ENCODE results near the gene SOD3.

Gene SOD3

DNA sequence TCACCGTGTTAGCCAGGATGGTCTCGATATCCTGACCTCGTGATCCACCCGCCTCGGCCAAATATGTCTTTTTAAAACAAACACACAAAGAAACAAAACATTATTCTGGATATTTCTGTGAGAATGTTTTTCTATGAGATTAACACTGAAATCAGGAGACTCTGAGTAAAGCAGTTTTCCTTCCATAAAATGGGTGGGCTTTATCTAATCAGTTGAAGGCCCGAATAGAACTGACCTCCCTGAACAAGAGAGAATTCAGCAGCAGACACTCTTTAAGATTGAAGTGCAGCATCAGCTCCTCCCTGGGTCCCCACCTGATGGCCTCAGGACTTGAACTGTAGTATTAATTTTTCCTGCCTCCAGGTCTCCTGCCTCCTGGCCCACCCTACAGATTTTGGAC, 22.4 kb upstream of the SOD3 start:
- intact Hi-C loops (cut with DNase I), result no loop called here
- DNase-seq, result no peak

DNA sequence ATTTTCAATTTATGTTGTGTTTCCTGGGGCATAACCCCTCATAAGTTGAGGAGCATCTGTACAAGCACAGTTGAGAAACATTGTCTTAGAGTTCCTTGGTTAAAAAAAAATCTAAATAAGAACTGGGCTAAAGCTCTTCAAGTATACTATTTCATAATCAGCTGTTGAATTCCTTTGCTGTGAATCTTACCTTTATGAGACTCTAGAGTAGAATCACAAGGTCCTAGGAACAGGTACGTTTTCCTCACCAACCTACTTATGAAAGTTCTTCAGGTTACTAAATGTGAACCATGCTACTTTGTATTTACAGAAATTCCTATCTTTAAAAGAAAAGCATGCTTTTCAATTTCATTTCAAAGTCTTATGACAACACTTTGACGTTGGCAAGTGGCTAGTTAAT, 20.9 kb upstream of the SOD3 start:
- no peak for DNase-seq
- intact Hi-C loops (cut with DNase I), result no loop called here

DNA sequence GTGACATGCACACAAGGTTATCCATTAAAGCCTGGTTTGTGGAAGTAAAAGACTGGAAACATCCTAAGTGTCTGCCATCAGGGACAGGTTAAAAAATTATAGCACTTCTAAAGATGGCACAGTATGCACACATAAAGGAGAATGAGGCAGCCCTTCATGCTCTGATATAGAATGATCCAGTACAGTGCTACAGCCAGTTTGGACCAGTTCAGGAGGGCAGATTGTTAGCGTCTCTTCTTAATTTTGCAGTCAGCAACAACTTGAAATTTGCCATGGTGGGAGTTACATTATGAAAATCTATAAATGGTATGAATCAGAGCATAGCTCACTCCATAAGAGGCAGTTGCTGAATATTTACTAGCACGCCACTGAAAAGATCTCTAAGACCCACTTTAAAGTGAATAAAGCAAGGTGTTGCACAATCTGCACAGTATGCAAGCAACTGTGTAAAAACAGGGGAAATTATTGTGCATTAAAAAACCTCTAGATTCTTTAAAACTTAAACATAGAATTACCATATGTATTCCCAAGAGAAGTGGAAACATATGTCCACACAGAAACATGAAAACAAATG, 20.3 kb upstream of the SOD3 start:
- no peak for DNase-seq
- intact Hi-C loops (cut with DNase I), result no loop called here

DNA sequence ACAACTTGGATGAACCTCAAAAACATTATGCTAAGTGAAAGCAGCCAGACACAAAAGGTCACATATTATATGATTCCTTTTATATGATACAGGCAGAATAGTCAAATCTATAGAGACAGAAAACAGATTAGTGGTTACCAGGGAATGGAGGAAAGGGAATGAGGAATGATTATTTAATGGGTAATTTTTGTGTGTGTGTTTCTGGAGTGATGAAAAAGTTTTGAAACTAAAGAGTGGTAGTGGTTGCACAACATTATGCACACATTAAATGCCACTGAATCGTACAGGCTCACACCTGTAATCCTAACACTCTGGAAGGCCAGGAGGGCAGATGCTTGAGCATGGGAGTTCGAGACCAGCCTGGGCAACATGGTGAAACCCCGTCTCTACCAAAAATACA, 19.6 kb upstream of the SOD3 start:
- intact Hi-C loops (cut with DNase I), result no loop called here
- DNase-seq, result no peak

DNA sequence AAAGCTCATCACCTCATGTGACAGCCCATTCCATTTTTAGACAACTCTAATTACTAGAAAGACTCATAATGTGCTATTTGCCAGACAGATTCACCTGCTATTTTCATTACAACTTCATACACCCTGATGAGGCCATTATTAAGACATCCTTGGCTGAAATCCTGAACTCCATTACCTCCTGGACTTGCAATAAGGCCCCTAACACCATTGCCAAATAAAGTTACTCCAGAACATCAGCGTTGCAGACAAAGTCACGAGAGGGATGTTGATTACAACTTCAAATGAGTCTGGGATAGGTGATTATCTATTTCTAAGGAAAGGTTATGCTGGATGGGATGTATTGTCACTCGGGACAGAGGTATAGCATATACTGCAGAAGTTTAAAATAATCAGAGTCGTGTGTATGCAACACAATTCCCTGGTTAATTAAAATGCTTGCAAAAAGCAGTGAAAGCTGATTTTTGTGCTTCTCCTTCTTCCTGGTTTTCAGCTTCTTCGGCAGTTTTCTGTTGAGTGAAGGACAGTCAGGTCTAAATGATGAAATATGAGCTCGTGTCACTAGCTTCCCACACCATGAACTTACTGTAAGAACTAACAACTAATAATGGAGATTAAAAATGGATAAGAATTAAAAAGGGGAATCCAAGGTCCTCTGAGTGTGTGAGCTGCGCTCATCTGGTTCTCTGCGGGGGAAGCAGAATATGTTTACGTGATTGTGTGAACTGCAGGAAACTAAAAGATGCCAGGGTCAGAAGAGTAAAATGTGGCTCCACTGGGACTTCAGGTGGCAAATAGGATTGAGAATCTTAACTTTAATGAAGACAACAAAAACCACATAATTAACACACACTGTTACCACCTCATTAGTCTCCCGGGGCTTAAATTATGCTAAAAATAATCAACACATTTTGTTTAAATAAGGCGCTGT, 17.6 kb upstream of the SOD3 start:
- DNase-seq, result no peak
- intact Hi-C loops (cut with DNase I), result no loop called here

DNA sequence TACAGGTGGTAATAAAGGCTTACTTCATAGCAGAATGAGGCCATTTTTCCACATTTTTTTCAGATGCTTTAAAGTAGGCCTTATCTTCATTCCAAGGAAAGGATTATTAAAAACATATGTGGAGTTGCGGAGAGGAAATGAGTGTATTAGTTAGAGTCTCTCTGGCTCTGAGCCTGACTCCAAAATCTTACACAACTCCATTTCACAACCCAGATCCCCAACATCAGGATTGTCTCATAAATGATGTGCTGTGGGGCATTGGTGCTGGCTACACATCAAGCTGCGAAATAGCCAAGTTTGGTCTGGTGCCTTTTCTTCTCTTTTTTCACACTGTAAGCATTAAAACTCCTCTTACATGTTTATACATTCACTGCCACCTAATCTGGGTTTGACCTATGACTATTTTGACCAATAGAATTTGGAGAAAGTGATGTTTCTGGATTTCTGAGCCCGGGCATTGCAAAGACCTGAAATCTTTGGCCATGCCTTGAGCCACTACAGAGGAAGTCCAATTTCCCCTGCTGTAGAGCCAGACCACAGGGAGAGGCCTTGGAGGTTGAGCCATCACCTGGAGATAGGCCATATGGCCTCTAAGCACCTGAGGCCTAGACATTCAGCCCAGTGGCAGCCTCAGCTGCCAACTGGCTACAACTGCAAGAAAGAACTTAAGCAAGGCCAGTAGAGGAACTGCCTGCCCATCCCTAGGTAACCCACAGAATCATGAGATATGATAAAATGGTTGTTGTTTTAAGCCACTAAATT, 16.7 kb upstream of the SOD3 start:
- no peak for DNase-seq
- intact Hi-C loops (cut with DNase I), result no loop called here

DNA sequence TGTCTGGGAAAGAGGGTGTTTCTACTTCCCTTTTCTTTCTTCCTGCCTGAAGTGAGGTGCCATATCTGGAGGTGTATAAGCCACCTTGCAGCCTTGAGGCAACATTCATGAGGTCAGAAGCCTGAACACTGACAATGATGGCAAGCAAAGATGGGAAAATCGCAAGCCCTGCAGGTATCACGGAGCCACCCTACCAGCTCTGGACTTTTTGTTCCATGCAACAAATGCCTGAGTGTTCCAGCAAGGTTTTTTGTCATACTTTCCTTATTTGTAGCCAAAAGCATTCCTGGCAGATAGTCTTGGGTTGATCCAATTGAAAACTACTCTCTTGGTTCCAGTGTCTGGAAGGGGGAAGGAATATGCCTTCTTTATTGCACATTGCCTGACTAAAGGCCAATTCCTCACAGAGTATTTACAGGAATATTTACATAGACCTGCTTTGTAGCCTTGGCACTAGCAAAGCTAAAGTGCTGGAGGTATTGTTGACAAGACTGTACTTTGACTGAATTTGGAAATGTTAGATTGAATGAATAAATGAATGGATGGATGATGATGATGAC, 14.4 kb upstream of the SOD3 start:
- intact Hi-C loops (cut with DNase I), result no loop called here
- no peak for DNase-seq

DNA sequence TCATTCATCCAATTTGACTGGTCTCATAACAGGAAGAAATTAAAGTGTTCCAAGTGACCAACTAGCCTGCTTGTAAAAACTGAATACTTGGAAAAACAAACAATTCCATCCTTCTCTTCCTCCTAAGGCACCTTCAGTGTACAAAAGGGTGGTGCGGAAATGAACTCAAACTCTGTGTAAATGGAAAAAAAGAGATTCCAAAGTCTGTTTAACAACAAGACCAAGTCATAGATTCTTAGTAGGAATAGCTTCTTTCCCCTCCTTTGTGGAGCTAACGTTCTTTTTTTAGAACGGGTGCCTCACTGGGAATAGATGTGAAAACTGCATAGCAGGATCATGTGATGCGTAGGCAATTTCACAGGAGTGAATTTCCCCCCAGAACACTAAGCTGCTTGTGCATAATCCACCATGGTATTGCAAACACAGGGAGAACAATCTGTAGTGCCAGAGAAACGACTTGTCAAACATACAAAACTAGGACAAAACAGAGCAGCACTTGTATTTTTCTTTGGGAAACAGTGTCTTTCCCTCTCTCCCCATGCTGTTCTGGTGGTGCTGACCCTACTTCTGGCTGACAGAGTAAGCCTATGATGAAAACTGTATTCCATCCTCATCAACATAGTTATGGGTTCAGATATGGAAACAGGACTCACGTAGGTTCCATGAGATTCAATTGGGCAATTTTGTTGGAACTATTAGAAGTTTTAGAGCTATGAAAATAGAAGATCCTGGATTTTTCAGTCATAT, 13.2 kb upstream of the SOD3 start:
- peak in 11 of 42 donors; percentile 9 to 60 (median 26) for DNase-seq
- intact Hi-C loops (cut with DNase I), result no loop called here

DNA sequence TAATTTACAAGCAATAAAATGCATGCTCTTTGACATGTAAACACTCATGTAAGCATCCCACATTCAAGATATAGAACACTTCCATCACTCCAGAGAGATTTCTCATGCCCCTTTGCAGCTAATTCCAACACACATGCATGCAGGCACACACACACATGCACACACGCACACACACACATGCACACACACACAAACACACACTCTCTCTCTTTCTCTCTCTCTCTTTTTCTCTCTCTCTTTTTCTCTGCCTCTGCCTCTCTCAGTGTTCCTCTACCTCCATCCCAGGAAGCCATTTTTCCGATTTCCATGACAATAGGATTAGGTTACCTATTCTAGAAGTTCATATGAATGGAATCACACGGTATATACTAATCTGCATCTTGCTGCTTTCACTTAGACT, 11.9 kb upstream of the SOD3 start:
- no peak for DNase-seq
- intact Hi-C loops (cut with DNase I), result no loop called here

DNA sequence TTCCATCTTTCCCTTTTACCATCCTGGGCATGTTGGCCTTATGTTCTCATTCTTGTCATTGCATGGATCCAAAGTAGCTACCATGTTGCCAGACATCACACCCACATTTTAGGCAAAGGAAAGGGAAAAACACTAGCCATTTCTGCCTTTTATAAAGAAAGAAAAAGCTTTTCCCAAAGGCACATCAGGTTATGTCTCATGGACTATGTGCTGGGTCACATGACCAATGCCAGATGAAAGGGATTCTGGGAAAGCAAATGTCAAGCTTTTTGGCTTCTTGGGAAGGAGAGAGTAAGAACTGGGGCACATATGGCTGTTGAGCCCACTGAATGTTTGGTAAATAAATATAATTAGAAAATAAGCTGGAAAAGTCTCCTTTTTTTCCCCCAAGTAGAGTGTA, 4.3 kb upstream of the SOD3 start:
- DNase-seq, result no peak
- intact Hi-C loops (cut with DNase I), result no loop called here

DNA sequence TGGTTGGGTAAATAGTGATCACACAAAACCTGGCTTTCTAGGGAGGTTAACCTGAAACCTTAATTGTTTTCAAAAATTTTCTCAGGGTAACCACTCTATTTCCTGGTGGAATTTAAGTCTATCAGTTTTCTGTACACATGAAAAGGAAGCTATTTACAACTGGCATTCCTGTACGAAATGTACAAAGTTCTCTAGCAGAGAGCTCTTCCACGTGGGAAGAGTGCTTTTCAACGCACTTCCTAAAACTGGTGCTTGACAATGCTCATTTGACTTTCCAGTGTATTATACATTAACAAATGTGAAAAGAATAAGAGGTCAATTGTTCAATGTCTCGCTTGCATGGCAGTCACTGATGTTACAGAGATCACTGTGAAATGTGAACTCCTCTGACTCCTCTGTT, 2.8 kb upstream of the SOD3 start:
- intact Hi-C loops (cut with DNase I), result no loop called here
- DNase-seq, result no peak

DNA sequence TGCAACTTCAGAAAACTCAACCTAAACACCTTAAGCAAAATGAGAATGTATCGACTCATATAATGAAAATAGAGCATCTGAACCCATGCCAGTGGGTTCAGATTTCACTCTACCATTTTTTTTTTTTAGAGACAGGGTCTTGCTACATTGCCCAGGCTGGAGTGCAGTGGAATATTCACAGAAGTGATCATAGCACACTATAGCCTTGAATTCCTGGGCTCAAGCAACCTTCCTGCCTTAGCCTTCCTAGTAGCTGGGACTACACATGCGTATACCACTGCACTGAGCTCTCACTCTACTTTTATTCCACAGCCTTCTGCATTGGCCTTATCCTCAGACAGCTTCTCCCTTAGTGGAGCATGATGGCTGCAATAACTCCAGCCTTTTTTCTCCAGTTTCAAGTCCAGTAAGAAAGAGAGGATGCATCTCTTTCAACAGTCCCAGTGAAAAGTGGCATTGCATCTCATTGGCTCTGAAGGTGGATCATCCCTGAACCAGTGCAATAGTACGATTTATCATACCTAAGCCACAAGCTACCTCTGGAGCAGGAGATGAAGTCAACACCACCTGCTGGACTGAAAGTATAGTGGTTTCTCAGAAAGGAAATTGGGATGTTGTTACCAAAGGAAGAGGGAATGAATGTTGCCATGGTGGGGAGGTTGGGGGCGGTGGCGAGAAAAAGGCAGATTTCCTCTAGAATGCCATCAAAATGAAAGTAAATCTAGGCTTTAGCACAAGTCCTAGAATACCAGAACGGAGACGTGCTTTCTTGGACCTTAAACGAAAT, 2.0 kb upstream of the SOD3 start:
- intact Hi-C loops (cut with DNase I), result no loop called here
- DNase-seq, result no peak

DNA sequence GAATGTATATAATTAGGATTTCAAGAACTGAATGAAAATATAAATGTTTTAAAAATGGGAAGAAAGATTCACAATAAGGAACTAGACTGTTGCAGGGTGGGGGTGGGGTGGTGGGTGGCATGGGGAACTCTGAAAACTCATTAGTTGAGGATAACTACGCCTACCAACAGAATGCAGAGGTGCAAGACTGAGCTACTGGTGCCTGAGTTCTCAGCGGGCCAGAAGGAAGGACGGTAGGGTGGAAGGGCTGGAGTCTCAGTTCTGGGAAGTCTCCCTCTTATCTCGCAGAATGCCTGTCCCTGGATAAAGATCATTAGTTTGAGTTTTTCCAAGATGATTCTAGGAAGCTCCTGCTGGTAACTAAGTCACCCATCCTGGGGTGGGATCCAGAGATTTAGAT, 1.3 kb upstream of the SOD3 start:
- no peak for DNase-seq
- intact Hi-C loops (cut with DNase I), result no loop called here

DNA sequence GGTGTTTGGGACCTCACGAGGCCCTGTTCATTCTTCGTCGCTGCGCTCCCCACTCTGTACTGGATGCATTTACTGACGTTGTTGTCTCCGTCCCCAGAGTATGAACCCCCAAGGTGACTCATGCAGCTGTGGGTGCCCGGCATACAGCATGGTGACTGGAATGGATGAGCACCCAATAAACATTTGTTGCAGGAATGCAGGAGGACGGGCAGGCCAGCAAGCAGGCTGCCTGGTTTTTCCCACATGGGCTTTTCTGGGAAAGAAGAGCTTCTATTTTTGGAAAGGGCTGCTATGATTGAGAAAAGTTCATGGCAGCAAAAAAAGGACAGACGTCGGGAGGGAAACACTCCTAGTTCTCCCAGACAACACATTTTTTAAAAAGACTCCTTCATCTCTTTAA, 893 bp upstream of the SOD3 start:
- peak in 1 of 42 donors; percentile 29 for DNase-seq
- intact Hi-C loops (cut with DNase I), result no loop called here

DNA sequence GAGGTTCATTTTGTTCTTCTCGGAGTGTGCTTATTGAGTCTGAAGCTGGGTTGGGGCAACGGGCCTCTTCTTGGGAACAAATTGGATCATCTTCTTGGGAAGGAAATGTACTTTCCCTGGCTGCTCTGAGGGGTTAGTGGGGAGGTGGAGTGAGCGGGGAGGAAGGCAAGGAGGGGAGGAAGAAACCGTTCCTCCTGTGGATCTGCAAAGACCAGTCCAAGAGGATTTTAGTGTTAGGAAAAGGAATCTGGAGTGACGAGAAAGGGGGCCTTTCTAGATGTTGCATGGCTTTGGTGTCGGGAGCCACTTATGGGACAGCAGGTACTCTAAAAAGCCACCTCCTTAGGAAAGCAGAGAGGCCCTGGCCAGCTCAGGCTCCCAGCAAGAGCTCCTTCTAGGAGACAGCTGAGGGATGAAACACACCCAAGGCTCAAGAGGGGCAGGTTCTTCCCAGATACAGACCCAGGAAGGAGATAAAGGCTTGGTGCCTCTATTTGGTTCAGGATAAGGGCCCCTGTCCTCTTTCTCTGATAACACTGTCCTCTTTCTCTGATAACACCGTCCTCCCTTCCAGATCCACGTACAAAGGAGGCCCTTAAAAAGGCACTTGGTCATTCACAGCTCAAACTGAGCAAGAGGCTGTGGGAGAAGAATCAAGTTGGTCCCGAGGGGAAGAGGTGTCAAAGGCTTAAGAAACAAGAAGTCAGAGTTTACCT, 451 bp downstream of the SOD3 start:
- no peak for DNase-seq
- intact Hi-C loops (cut with DNase I), result no loop called here

DNA sequence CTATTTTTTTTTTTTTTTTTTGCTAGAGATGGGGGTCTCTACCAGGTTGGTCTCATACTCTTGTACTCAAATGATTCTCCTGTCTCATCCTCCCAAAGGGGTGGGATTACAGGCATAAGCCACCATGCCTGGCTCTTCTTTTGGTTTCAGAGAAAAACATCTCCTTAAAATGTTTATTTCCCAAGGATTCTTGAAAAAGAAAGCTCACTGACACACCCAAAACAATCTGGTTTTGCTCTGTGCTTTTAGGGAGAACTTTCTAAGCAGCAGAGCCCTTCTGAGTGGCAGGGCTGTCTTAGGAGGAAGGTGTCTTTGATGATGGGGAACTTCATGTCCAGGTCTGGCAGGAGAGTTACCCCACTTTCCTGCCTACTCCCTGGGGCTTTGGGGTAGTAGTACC, 1.2 kb downstream of the SOD3 start:
- intact Hi-C loops (cut with DNase I), result no loop called here
- DNase-seq, result no peak

DNA sequence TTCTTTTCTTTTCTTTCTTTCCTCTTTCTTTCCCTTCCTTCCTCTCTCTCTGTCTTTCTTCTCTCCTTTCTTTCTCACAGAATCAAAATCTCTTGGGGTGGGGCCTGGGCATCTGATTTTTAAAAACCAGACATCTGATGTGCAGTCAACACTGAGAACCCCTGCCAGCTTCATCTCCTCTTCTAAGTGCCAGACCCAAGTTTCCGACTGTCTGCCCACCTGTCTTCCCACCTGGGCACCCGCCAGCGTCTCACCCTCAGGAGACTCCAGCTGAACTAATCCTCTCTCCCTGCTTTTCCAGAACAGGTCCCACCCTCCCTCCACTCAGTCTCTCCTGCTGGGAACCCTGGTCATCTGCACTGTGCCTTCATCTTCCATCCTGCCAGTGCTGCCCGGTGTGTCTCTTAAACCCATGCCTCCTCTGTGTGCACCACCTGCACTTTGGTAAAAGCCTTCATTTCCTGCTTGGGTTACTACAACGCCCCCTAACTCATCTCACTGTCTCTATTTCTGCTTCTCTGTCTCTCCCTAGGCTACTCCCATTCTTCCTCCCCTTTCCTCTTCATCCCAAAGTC, 2.8 kb downstream of the SOD3 start:
- no peak for DNase-seq
- intact Hi-C loops (cut with DNase I), result no loop called here

DNA sequence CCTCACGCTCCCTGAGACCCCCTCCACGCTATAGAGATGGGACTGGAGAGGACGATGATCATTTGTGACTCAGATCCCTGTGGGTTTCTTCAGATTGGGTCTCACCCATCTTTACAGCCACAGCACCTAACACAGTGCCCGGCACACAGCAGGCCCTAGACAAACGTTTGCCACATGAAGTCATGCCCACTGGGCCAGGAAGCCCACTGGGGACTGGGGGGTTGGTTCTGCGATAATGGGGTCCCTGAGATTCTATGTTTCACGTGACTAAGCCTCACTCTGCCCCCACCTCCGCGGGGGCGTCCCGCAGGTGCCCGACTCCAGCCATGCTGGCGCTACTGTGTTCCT, 3.8 kb downstream of the SOD3 start:
- DNase-seq, result no peak
- intact Hi-C loops (cut with DNase I), result no loop called here

All from head of caudate nucleus (tissue), 42 donors.